Progenitor cell of endocrine pancreas (in vitro differentiated cells): ENCODE data around the gene NPB. TPM values are rescaled to one million over a fixed set of nuclear protein-coding genes. Genes with fewer than 3 reads are reported as not detected.

Experiments used
- DNase-seq: peaks from one replicate; pipeline ENCODE4 v3.0.0; 2021; ENCODE audit warnings: low spot score; ENCODE audit not compliant: unreplicated experiment
- H3K27ac Mint-ChIP-seq: 2 replicates; pipeline ENCODE4 v1.8.0; 2021; ENCODE audit warnings: mild to moderate bottlenecking, moderate library complexity, mixed read lengths
- H3K27me3 Mint-ChIP-seq: 2 replicates; pipeline ENCODE4 v1.8.0; 2021; ENCODE audit warnings: mixed read lengths
- H3K36me3 Mint-ChIP-seq: 2 replicates; pipeline ENCODE4 v1.8.0; 2022; ENCODE audit warnings: mixed read lengths; ENCODE audit not compliant: insufficient read depth
- H3K4me1 Mint-ChIP-seq: 2 replicates; pipeline ENCODE4 v1.8.0; 2021; ENCODE audit warnings: low read depth, mixed read lengths
- H3K4me3 Mint-ChIP-seq: 2 replicates; pipeline ENCODE4 v1.8.0; 2021; ENCODE audit warnings: low read depth, mild to moderate bottlenecking, moderate library complexity, mixed read lengths
- H3K9me3 Mint-ChIP-seq: 2 replicates; pipeline ENCODE4 v1.8.0; 2021; ENCODE audit warnings: low read depth, mixed read lengths
- CTCF ChIP-seq: fragments of 200-600 bp; sonication (generic); IDR thresholded peaks from one replicate; pipeline ENCODE4 v1.5.0; 2021; ENCODE audit warnings: antibody characterized with exemption, mild to moderate bottlenecking; ENCODE audit not compliant: unreplicated experiment
- total RNA-seq: library from RNA; stranded (reverse); gene quantifications from 2 replicates; pipeline ENCODE4 v1.2.1, GENCODE V29; 2021

Gene NPB
- total RNA-seq, 1 donor from 2014 or later, result 1.7 TPM

DNA sequence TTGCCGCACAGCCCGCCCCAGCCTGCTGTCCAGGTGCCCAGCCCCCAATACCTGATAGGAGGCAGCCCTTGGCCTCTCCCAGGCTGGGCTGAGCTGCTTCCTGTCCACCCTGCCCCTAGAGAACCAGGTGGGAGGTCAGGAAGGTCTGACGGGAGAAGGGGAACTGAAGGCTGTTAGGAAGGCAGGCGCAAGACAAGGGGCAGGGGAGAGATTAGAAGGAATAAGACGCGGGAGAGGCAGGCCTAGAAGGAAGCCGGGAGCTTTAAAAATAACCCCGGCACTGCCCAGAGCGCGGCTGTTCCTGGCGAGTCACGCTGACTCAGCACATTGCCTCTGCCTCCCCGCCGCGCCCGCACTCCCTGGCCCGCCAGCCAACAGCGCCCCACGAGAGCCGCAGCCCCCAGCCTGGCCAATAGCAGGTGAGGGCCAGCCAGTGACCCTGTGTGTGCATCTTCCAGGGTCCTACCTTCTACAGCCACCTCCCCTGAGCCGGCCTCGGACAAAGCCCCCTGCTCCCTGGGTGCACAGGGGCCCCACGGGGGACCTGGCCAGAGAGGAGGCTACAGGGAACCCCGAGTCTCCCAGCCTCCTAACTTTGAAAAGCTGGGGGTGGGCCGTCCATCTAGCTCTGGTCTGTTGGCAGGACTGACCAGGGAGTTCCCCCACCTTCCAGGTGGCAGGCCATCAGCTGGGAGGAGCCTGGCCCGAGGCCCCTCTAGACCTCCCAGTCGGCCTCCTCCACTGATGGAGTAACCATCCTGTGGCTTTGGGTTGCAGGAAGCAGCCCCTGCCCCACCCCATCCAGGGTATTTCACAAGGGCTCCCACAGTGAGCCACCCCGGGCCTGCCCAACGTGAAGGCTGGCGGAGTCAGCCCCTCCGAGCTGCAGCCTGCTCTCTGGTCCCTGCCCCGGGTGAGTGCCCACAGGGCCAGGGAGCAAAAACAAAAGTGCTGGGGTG lies 21.5 kb downstream of the NPB start:
- H3K4me3 Mint-ChIP-seq, result peak overlapping the region; percentile 67
- DNase-seq, result peak; percentile 52

GRCh38 chr17:81924557-81925532 lies 22.8 kb downstream of the NPB start:
- DNase-seq, result no peak
- Mint-ChIP-seq H3K4me1 (peaks cover 27% of the 10 kb centered on the region), H3K27ac (peak overlapping the region; percentile 99), H3K9me3 (no peaks in the 10 kb centered on the region), H3K4me3 (peak overlapping the region; percentile 86), H3K36me3 (peaks cover 4% of the 10 kb centered on the region), H3K27me3 (no peaks in the 10 kb centered on the region)
- no peak for TF ChIP-seq CTCF

More for the DNA sequence above, 21.5 kb downstream of the NPB start:
- Mint-ChIP-seq H3K9me3 (no peaks in the 10 kb centered on the region), H3K36me3 (peaks cover 7% of the 10 kb centered on the region), H3K27ac (peak overlapping the region; percentile 96), H3K27me3 (no peaks in the 10 kb centered on the region), H3K4me1 (peaks cover 26% of the 10 kb centered on the region)
- TF ChIP-seq CTCF, result no peak

- Mint-ChIP-seq H3K27me3 (peaks cover under 1% of the 10 kb centered on the region), H3K36me3 (peaks cover 3% of the 10 kb centered on the region), H3K4me3 (peak overlapping the region; percentile 86), H3K27ac (peak overlapping the region; percentile 99), H3K4me1 (peaks cover 27% of the 10 kb centered on the region), H3K9me3 (no peaks in the 10 kb centered on the region)
- no peak for TF ChIP-seq CTCF
- DNase-seq, result no peak
Measured at GRCh38 chr17:81925860-81926450, 23.9 kb downstream of the NPB start.

GRCh38 chr17:81926451-81927151 lies 24.6 kb downstream of the NPB start:
- DNase-seq, result peak; percentile 55
- peaks cover 3% of the 10 kb centered on the region for H3K27me3 Mint-ChIP-seq
- peak overlapping the region; percentile 86 for H3K4me3 Mint-ChIP-seq
- peak overlapping the region; percentile 99 for H3K27ac Mint-ChIP-seq
- no peak for TF ChIP-seq CTCF
- no peaks in the 10 kb centered on the region for H3K9me3 Mint-ChIP-seq
- H3K4me1 Mint-ChIP-seq, result peaks cover 27% of the 10 kb centered on the region
- H3K36me3 Mint-ChIP-seq, result no peaks in the 10 kb centered on the region
